HG03378 (cell line): ENCODE data around the gene LAMTOR5.
"Not testable (repeated sequence)": the region's sequence is repeated elsewhere in the genome, so short reads cannot be mapped to it uniquely, and the experiment has no call there.

Experiments used
- ATAC-seq: cut with Tn5 transposase; IDR thresholded peaks from one replicate; pipeline ENCODE4 v1.9.1; 2021; ENCODE audit warnings: mild to moderate bottlenecking, moderate library complexity; ENCODE audit not compliant: unreplicated experiment

Gene LAMTOR5

GRCh38 chr1:110428946-110429345 lies 21.5 kb upstream of the LAMTOR5 start:
- no peak for ATAC-seq

GRCh38 chr1:110426854-110427253 lies 19.4 kb upstream of the LAMTOR5 start:
- no peak for ATAC-seq

GRCh38 chr1:110425612-110426152 lies 18.2 kb upstream of the LAMTOR5 start:
- ATAC-seq, result no peak

- ATAC-seq, result no peak
These were observed 17.5 kb upstream of the LAMTOR5 start for GRCh38 chr1:110424699-110425611.

- ATAC-seq, result no peak
These were observed 13.6 kb upstream of the LAMTOR5 start for GRCh38 chr1:110420874-110421793.

- no peak for ATAC-seq
These were observed 12.6 kb upstream of the LAMTOR5 start for GRCh38 chr1:110420023-110420662.

GRCh38 chr1:110418729-110419128 lies 11.2 kb upstream of the LAMTOR5 start:
- no peak for ATAC-seq

- ATAC-seq, result not testable (repeated sequence)
These were observed 5.6 kb upstream of the LAMTOR5 start for GRCh38 chr1:110413045-110413444.

GRCh38 chr1:110412576-110412975 lies 5.1 kb upstream of the LAMTOR5 start:
- ATAC-seq, result no peak

GRCh38 chr1:110411173-110411735 lies 3.8 kb upstream of the LAMTOR5 start:
- no peak for ATAC-seq

- ATAC-seq, result no peak
These were observed 1.8 kb upstream of the LAMTOR5 start for GRCh38 chr1:110409316-110409715.

GRCh38 chr1:110408488-110408887 lies 994 bp upstream of the LAMTOR5 start:
- ATAC-seq, result no peak

- ATAC-seq, result not testable (repeated sequence)
These were observed 1.1 kb downstream of the LAMTOR5 start for GRCh38 chr1:110406407-110406806.

GRCh38 chr1:110404401-110404800 lies 3.1 kb downstream of the LAMTOR5 start:
- ATAC-seq, result no peak

- ATAC-seq, result no peak
These were observed 3.7 kb downstream of the LAMTOR5 start for GRCh38 chr1:110403805-110404204.

GRCh38 chr1:110396259-110396958 lies 11.1 kb downstream of the LAMTOR5 start:
- ATAC-seq, result not testable (repeated sequence)

GRCh38 chr1:110394493-110394820 lies 13.0 kb downstream of the LAMTOR5 start:
- no peak for ATAC-seq

- ATAC-seq, result no peak
These were observed 13.6 kb downstream of the LAMTOR5 start for GRCh38 chr1:110393691-110394492.

GRCh38 chr1:110393286-110393685 lies 14.2 kb downstream of the LAMTOR5 start:
- no peak for ATAC-seq
